ENCODE results near the gene ZBED5.
"Not testable (repeated sequence)": the region's sequence is repeated elsewhere in the genome, so short reads cannot be mapped to it uniquely, and the experiment has no call there.

ZBED5 gene

DNA sequence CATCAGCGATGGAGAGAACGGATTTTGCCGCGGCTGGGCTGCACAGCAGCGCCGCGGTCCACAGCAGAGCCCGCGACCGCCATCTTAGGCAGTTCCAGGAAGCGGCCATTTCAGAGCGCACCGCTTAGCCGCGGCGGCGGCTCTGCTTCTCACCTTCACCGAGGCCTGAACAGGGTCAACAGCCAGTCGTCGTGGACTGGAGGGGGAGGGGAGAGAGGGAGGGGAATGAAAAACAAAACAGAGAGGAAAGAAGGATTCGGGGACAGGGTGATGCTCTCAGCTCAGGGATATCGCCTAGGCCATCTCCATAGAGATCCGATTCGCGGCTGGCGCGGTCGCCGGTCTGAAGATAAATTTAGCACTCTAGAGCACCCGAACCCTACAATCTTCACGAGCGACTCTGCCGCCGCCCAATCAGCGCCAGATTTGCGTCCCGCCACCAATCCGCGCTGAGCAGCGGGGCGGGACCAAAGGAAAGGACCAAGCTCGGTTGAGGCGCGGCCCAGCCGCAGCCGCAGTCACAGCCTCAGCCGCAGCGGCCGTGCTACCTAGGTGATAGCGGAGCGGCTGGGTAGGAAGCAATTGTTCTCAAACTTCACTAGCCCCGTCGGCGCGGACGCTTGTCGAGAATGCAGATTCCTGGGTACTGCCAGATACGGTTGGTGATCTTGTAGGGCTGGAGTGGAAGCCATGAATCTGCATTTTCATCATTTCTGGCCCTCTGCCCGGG, at the start of gene ZBED5:
ZBED5 (minus strand) TSS at position 345 of the 730 bp plus-strand sequence. CDS start 3,108 bp downstream, outside the sequence.
- peak; percentile 93 for DNase-seq (ENCODE audit: low spot score)

DNA sequence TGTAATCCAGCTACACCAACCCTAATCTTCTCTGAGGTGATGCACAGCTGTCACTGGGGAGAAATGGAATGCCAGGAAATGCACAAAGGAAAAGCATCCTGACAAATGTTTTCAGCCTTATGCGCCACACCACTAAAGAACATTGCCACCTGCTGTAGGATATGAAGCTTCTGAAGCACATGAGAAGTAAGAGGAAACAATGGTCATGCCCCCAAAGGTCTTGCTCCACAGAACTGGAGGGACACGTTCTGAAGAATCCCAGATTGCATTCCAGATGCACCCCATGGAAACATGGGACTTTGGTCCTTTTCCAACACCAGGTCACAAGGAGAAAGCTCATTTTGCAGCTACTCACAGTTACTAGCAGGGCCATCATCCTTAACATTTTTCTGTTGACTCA, 48.7 kb upstream of the ZBED5 start:
- no peak for DNase-seq (ENCODE audit: low spot score)

DNA sequence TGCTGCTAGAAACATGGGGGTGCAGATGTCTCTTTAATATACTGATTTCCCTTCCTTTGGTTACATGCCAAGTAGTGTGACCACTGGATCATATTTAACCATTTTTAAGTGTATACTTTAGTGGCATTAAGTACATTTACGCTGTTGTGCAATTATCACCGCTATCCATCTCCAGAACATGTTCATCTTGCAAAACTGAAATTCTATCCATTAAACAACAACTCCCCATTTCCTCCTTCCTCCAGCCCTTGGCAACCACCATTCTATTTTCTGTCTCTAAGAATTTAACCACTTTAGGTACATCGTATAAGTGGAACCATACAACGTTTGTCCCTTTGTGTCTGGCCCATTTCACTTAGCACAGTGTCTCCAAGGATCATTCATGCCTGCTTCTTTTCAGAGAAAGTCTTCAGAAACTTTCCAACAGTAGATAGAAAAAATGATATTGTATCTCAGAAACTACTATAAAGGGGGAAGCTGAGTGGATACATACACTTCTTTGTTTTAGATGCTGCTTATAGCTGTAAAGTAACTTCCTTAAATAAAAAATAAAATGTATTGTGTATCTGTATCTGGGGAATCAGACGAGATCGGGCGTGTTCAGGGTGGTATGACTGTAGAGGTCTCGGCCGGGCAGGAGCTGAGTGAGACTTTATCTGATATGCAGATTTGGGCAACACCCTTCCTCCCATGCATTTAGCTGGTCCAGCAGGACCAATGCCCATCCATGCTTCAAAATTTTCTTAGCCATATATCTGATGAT, 44.6 kb upstream of the ZBED5 start:
- DNase-seq (ENCODE audit: low spot score), result no peak

DNA sequence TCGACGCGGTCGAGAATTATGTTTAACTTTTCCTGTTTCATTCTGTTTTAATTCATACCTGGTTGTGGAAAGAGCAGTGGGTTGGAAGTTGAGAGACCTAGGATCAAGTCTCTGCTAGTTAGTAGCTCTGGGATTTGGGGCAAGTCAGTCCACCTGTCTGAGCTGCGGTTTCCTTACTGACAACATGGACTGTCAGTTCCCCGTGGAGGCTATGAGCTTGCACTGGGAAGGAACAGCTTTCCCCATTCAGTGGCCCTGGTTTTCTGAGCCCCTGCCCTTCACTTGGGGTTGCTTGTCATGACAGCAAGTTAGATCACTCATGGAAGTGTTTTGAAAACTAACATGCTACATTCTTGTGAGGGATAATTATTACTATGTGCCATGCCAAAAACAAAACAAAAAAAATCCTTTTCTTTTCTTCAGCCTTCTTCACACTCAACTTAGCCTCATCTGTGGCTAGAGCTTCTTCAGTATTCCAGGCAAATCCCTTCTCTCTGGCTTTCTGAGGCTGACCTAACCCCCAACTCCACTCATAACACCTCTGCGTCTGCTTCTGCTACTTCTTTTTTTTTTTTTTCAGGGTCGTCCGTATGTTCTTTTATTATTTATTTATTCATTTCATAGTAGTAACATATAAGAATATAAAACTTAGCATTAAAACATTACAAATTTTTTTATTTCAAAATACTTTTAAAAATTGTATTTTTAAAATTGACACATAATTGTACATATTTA, 43.0 kb upstream of the ZBED5 start:
- DNase-seq (ENCODE audit: low spot score), result no peak

DNA sequence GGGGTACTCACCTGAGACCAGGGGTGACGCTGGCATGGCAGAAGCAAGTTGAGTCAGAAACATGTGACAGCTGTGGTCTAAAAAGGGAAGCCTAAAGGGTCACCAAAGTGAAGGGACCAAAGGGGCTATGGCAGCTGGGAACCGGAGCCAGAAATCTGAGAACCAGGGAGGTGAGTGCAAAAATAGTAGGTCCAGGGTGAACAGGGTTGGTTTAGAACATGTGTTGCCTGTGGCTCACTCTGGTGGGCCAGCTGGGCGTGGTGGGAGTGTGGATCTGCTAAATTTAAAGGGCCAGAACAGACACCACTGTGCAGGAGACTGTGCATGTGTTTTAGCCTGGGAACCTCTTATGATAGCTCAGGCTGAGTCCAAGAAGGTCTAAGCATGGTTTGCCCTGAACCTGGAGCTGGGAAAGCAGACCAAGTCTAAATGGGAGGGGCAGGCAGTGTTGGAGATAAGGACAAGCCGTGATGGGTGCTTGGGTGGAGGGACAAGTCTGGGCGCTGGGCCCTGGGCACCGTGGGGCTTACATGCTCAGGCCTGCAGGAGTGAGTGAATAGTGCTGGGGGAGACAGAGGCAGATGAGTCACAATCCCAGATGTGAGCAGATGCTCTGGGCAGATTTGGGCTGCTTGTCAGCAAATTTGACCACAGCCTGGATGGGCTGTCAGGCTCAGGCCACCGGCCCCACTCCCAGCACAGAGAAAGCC, 41.4 kb upstream of the ZBED5 start:
- no peak for DNase-seq (ENCODE audit: low spot score)

DNA sequence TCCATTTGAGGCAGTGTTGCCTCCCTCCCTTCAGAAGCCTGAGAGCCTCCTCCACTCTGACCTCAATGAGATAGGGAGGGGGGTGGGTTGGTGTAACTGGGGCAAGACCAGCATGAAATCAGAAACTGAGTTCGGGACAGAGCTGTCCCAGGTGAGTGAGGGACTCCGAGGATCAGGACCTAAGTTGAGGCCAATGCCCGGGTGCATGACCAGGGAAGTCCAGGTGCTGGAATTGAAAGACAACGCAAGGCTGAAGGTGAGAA, 40.8 kb upstream of the ZBED5 start:
- no peak for DNase-seq (ENCODE audit: low spot score)

GRCh38 chr11:10898003-10898762, 40.3 kb upstream of the ZBED5 start:
- DNase-seq (ENCODE audit: low spot score), result no peak

DNA sequence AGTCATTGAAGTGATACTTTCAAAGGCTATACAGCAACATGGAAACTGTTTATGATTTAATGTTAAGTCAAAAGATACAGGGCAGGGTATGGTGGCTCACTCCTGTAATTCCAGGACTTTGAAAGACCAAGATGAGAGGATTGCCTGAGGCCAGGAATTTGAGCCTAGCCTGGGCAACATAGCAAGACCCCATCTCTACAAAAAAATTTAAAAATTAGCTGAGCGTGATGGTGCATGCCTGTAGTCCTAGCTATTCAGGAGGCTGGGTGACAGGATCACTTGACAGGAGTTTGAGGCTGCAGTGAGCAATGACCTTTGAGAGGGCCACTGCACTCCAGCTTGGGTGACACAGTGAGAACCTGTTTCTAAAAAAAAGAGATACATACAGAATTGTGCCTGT, 39.3 kb upstream of the ZBED5 start:
- DNase-seq (ENCODE audit: low spot score), result no peak

GRCh38 chr11:10896493-10896892, 38.6 kb upstream of the ZBED5 start:
- DNase-seq (ENCODE audit: low spot score), result no peak

DNA sequence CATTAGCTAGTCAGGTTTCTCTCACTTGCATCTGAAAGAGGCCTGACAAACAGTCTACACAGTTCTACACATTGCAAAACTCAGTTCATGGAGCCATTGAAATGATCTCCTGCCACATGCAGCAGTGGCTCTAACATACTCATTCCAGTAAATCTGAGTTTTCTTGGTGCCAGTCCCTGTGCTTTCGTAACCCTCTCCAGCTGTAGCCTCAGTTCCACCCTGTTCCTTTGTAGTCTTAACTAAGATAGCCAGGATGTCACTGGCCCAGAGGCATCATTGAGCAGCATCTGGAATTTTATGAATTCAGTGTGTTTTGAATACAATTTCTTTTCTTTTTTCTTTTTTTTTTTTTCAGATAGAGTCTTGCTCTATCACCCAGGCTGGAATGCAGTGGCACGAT, 37.4 kb upstream of the ZBED5 start:
- DNase-seq (ENCODE audit: low spot score), result no peak

- no peak for DNase-seq (ENCODE audit: low spot score)
Measured at GRCh38 chr11:10894666-10895065, 36.8 kb upstream of the ZBED5 start.

DNA sequence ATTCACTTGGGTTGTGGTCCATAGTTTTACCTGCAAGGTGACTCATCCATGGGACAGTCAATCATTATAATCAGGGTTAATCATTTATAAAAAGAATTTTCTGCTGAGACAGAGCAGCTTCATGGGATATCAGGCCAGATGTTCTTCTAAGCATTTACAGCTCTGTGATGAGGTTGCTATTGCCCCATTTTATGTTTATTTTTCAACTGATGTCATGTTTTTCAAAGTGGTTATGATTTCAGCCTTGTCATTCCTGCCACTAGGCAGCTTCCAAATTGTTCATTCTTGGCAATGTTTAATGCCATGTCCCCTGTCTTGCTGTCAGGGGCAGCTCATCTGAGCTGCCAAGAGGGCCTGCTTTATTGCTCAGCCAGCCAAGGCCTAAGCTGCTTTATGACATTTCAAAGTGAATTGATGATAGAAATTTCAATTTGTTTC, 35.9 kb upstream of the ZBED5 start:
- no peak for DNase-seq (ENCODE audit: low spot score)

DNA sequence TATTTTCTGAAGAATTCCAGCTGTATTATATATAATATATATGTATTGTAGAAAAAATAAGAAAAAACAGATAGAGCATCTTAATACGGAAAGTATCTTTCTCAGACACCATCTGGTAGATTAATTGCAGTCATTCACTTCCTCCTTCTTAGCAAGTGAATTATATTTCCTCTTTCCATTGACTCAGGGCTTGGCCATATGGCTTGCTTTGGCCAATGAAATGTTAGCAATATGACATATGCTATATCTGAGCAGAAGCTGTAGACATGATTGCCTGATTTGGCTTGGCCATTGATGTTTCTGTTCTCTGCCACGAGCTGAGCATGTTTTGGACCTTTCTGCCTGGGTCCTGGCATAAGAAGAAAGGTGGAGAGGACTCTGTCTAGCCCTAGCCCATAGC, 34.4 kb upstream of the ZBED5 start:
- DNase-seq (ENCODE audit: low spot score), result no peak

DNA sequence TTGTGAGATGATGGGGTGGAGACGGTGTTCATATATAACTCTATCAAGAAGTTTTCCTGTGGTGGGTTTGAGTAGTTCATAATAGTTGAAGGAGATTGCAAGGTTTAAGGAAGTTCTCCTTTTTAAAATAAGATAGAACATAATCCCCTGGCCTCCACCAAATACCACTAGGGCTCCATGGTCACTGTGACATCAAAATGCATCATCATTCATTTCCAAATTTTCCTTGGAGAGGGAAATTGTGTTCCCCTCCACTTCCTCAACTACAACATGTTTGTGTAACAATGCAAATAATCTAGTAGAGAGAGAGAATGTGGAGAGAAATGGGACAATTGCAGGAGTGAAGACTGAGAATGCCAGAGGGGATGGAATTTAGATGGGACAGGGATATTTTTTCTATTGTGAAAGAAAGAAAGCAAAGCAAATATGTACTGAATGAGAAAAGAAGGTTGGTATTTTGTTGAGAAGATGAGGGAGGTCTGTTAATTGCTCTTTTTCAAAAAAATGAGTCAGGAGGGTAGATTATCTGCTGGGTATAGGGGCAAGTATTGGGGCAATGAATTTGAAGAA, 33.4 kb upstream of the ZBED5 start:
- no peak for DNase-seq (ENCODE audit: low spot score)

- not testable (repeated sequence) for DNase-seq (ENCODE audit: low spot score)
Measured at GRCh38 chr11:10890083-10890482, 32.2 kb upstream of the ZBED5 start.

DNA sequence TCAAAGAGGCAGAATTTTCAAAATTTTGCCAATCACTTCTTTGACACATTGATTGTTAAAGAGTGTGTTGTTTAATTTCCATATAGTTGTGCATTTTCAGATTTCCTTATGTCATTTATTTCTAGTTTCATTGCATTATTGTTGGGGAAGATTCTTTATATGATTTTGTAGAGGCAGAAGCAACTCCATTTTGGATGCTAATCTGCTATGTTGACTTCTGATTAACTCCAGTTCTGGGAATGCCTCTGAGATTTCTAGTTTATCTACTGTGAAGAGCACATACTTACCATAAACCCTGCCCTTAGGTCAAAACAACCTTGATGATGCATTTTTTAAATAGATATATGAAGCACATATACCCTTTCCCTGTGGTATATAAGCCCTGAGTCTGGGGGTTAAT, 29.5 kb upstream of the ZBED5 start:
- DNase-seq (ENCODE audit: low spot score), result no peak

DNA sequence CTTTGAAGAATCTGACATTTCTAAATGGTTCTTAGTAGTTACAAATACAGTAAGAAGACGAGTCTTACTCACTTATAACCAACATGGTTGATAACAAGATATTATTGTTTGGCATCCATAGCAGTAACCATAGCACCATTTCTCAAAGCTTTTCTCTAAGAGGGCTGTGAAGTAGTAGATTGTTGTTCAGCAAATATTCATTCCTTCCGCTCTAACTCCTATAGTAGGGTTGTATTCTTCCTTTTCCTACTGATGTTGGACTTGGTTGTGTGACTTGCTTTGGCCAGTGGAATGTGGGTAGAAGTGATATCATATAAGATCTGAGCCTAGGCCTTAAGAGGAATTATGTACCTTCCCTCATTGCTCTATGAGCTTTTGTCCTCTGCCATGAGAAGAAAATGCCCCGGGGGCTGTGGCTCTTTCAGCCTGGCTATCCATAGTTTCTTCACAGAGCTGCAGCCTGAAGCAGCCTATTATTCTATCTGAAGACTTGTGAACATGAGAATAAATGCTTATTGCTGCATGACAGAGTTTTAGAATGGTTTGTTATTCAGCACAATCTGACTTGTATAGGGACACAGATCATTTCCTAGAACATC, 28.9 kb upstream of the ZBED5 start:
- DNase-seq (ENCODE audit: low spot score), result no peak

GRCh38 chr11:10885703-10886363, 28.0 kb upstream of the ZBED5 start:
- DNase-seq (ENCODE audit: low spot score), result no peak

- not testable (repeated sequence) for DNase-seq (ENCODE audit: low spot score)
Measured at GRCh38 chr11:10884292-10884691, 26.4 kb upstream of the ZBED5 start.

GRCh38 chr11:10881892-10882291, 24.0 kb upstream of the ZBED5 start:
- DNase-seq (ENCODE audit: low spot score), result no peak

Data from iPS-NIHi11 (cell line).